ENCODE measurements around the gene OIT3. TPM values are rescaled to one million over a fixed set of nuclear protein-coding genes. Genes with fewer than 3 reads are reported as not detected.

OIT3 gene
- under 1 TPM in 1 of 3 donors, not detected in 2; 0.15 TPM for total RNA-seq

GRCh38 chr10:72893136-72893798 is at the start of gene OIT3:
Gene OIT3, plus strand, starts transcription at chr10:72893739. Its CDS starts 60 bp downstream, at chr10:72893799.
- no peaks in the 10 kb centered on the region for H3K27me3 ChIP-seq
- H3K4me3 ChIP-seq: no peak within 1 kb of the TSS
- TF ChIP-seq POLR2AphosphoS5 (IDR thresholded peaks at IDR 0.05) (no peak), CTCF (IDR thresholded peaks at IDR 0.05) (no peak), POLR2A (IDR thresholded peaks at IDR 0.05) (no peak)
- H3K36me3 ChIP-seq: no peaks in the 10 kb centered on the region
- H3K9me3 ChIP-seq: no peaks in the 10 kb centered on the region
- intact Hi-C loops (cut with DNase I; ENCODE audit: low total_unique reads): no loop called here
- no peak within 1 kb of the TSS for H3K27ac ChIP-seq
- DNase-seq (ENCODE audit: low spot score in 2 of 2): no peak
- H3K4me1 ChIP-seq: no peaks in the 10 kb centered on the region

- H3K27ac ChIP-seq: no peak overlapping the region
- intact Hi-C loops (cut with DNase I; ENCODE audit: low total_unique reads): no loop called here
- no peaks in the 10 kb centered on the region for H3K27me3 ChIP-seq
- H3K4me3 ChIP-seq: no peak overlapping the region
- H3K4me1 ChIP-seq: no peaks in the 10 kb centered on the region
- H3K9me3 ChIP-seq: no peaks in the 10 kb centered on the region
- no peak for DNase-seq (ENCODE audit: low spot score in 2 of 2)
- TF ChIP-seq POLR2AphosphoS5 (IDR thresholded peaks at IDR 0.05) (no peak), POLR2A (IDR thresholded peaks at IDR 0.05) (no peak), CTCF (IDR thresholded peaks at IDR 0.05) (no peak)
- H3K36me3 ChIP-seq: no peaks in the 10 kb centered on the region
Observed at GRCh38 chr10:72846238-72846637, 47.3 kb upstream of the OIT3 start.

GRCh38 chr10:72847681-72848080 is 45.9 kb upstream of the OIT3 start:
- Histone ChIP-seq H3K27me3 (no peaks in the 10 kb centered on the region), H3K9me3 (no peaks in the 10 kb centered on the region), H3K4me3 (no peak overlapping the region), H3K4me1 (no peaks in the 10 kb centered on the region), H3K27ac (no peak overlapping the region), H3K36me3 (no peaks in the 10 kb centered on the region)
- intact Hi-C loops (cut with DNase I; ENCODE audit: low total_unique reads): no loop called here
- DNase-seq (ENCODE audit: low spot score in 2 of 2): no peak
- TF ChIP-seq POLR2AphosphoS5 (IDR thresholded peaks at IDR 0.05): no peak
- TF ChIP-seq POLR2A (IDR thresholded peaks at IDR 0.05): no peak
- no peak for TF ChIP-seq CTCF (IDR thresholded peaks at IDR 0.05)

- intact Hi-C loops (cut with DNase I; ENCODE audit: low total_unique reads): no loop called here
- Histone ChIP-seq H3K27me3 (no peaks in the 10 kb centered on the region), H3K27ac (no peak overlapping the region), H3K4me3 (no peak overlapping the region), H3K36me3 (no peaks in the 10 kb centered on the region), H3K4me1 (no peaks in the 10 kb centered on the region), H3K9me3 (peaks cover 0 to 5% of the 10 kb centered on the region in 2 donors)
- TF ChIP-seq POLR2A (IDR thresholded peaks at IDR 0.05): no peak
- no peak for TF ChIP-seq CTCF (IDR thresholded peaks at IDR 0.05)
- TF ChIP-seq POLR2AphosphoS5 (IDR thresholded peaks at IDR 0.05): no peak
- DNase-seq (ENCODE audit: low spot score in 2 of 2): no peak
Observed at GRCh38 chr10:72850861-72851260, 42.7 kb upstream of the OIT3 start.

- Histone ChIP-seq H3K36me3 (no peaks in the 10 kb centered on the region), H3K27ac (no peak overlapping the region), H3K9me3 (peaks cover 0 to 5% of the 10 kb centered on the region in 2 donors), H3K27me3 (no peaks in the 10 kb centered on the region), H3K4me3 (no peak overlapping the region), H3K4me1 (no peaks in the 10 kb centered on the region)
- intact Hi-C loops (cut with DNase I; ENCODE audit: low total_unique reads): no loop called here
- TF ChIP-seq CTCF (IDR thresholded peaks at IDR 0.05) (no peak), POLR2A (IDR thresholded peaks at IDR 0.05) (no peak), POLR2AphosphoS5 (IDR thresholded peaks at IDR 0.05) (no peak)
- DNase-seq (ENCODE audit: low spot score in 2 of 2): no peak
Observed at GRCh38 chr10:72851509-72851908, 42.0 kb upstream of the OIT3 start.
